GM19193 (cell line): ENCODE measurements around the gene PC.

Experiments
- POLR2A ChIP-seq: IDR thresholded peaks from 4 replicates; pipeline ENCODE4 v1.6.1; 2011; ENCODE audit not compliant: insufficient read depth, insufficient read length; ENCODE audit errors: extremely low read depth

The PC gene

GRCh38 chr11:66847461-66848232, 110.5 kb downstream of the PC start:
- no peak for TF ChIP-seq POLR2A

- TF ChIP-seq POLR2A, result no peak
These were observed 111.5 kb downstream of the PC start for GRCh38 chr11:66846671-66847091.

- no peak for TF ChIP-seq POLR2A
These were observed 112.3 kb downstream of the PC start for GRCh38 chr11:66845876-66846212.

- no peak for TF ChIP-seq POLR2A
These were observed 112.9 kb downstream of the PC start for GRCh38 chr11:66845143-66845875.

- TF ChIP-seq POLR2A, result no peak
These were observed 113.6 kb downstream of the PC start for GRCh38 chr11:66844496-66845142.

GRCh38 chr11:66843776-66844495, 114.2 kb downstream of the PC start:
- TF ChIP-seq POLR2A, result no peak

GRCh38 chr11:66842896-66843775, 115.0 kb downstream of the PC start, which contains the start of gene RCE1:
Gene RCE1 (plus strand): TSS chr11:66843441. CDS start chr11:66843456, 15 bp downstream.
- peak; percentile 93 for TF ChIP-seq POLR2A

- TF ChIP-seq POLR2A, result no peak
These were observed 115.7 kb downstream of the PC start for GRCh38 chr11:66842501-66842895.

- no peak for TF ChIP-seq POLR2A
These were observed 116.3 kb downstream of the PC start for GRCh38 chr11:66841861-66842260.

GRCh38 chr11:66840317-66841091, 117.7 kb downstream of the PC start:
- TF ChIP-seq POLR2A, result no peak

GRCh38 chr11:66835768-66836405, 122.3 kb downstream of the PC start:
- no peak for TF ChIP-seq POLR2A

- TF ChIP-seq POLR2A, result no peak
These were observed 123.2 kb downstream of the PC start for GRCh38 chr11:66834943-66835342.

- no peak for TF ChIP-seq POLR2A
These were observed 123.7 kb downstream of the PC start for GRCh38 chr11:66834539-66834845.
